H1 (cell line): Measurements from ENCODE around the gene PGBD5. TPM values are rescaled to one million over a fixed set of nuclear protein-coding genes. Genes with fewer than 3 reads are reported as not detected.

Source experiments
- JUN ChIP-seq: IDR thresholded peaks from 2 replicates; pipeline ENCODE4 v1.6.1; 2011; ENCODE audit warnings: low read depth, mild to moderate bottlenecking, improper control_type of control experiment, low read length
- polyA plus RNA-seq, 7 experiments: library from polyadenylated mRNA; depleted of rRNA in 3 of 7; stranded (reverse) in 5 of 7; unstranded in 2 of 7; fragments of >200 nt in 5 of 7; fragments of 200-250 nt in 2 of 7; gene quantifications; 1 replicate in 5 of 7; 2 replicates in 1 of 7; 4 replicates in 1 of 7; pipeline versions ENCODE4 v1.2.1 to v1.2.3, GENCODE V29; 2011 to 2013; ENCODE audit warnings: missing spikeins in 2 of 7, mixed read lengths in 2 of 7
- total RNA-seq: library from RNA; stranded (reverse); fragmentation: NEBNext Ultra II Directional; extraction: Animal tissue kit (Norgen Biotek cat#: 25700); gene quantifications from 2 replicates; pipeline ENCODE4 v1.2.1, GENCODE V29; 2021

PGBD5 gene
- total and polyA plus RNA-seq, 2 of the 8 experiments (the other 6 are each of a cell fraction or from before 2014, with no cell fraction given) = 16.3 to 18.4 TPM

DNA sequence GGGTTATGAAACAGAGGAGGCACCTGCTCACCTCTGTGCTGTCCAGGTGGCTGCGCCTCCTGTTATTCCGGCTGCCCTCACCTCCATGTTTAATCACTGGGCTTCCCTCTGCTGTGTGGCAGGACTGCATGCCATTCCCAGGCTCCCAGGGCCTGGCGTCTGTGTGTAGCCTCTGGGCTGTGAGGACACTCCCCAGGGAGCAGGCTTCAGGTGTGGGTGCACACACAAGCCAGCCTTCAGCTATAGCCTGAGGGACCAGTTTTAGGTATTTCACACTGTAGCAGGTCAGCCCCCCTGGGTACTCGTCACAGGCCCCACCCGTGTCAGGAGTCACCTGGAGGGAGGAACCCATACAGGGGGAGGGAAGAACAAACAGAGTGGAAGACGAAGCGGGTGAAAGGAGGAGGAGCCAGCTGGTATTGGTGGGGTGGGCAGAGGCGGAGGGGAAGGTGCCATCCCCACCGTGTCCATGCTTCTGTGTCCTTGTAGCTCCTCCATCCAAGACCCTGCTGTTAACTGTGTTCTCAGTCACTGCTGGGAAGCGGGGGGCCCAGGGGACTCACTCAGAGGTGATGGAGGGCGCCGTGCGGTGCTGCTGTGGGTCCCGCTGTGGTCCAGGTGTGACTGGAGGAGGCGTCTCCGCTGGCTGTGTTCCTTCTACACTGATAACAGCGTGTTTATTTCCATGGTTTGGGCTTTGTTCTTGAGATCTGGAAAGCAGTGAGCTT is 158.6 kb downstream of the PGBD5 start (continued):
- TF ChIP-seq JUN = no peak
- TF ChIP-seq, all 59 proteins: peak for 0
